GM19372 (cell line): Measurements from ENCODE around the gene INVS.
"Not testable (repeated sequence)": the region's sequence is repeated elsewhere in the genome, so short reads cannot be mapped to it uniquely, and the experiment has no call there.

Experiments used
- ATAC-seq: cut with Tn5 transposase; IDR thresholded peaks from one replicate; pipeline ENCODE4 v1.9.1; 2021; ENCODE audit warnings: mild to moderate bottlenecking, low read depth, moderate library complexity; ENCODE audit not compliant: unreplicated experiment

Gene INVS

GRCh38 chr9:100112677-100113336 is 13.8 kb downstream of the INVS start:
- no peak for ATAC-seq

GRCh38 chr9:100117316-100117715 is 18.3 kb downstream of the INVS start:
- no peak for ATAC-seq

GRCh38 chr9:100120286-100120685 is 21.2 kb downstream of the INVS start:
- ATAC-seq, result no peak

- ATAC-seq, result no peak
These were observed 26.2 kb downstream of the INVS start for GRCh38 chr9:100125236-100125635.

- no peak for ATAC-seq
These were observed 26.9 kb downstream of the INVS start for GRCh38 chr9:100125910-100126309.

GRCh38 chr9:100126423-100126822 is 27.4 kb downstream of the INVS start:
- ATAC-seq, result no peak

- no peak for ATAC-seq
These were observed 30.7 kb downstream of the INVS start for GRCh38 chr9:100129772-100130171.

GRCh38 chr9:100131216-100131615 is 32.2 kb downstream of the INVS start:
- ATAC-seq, result no peak

GRCh38 chr9:100131875-100132430 is 32.9 kb downstream of the INVS start:
- no peak for ATAC-seq

- ATAC-seq, result no peak
These were observed 35.7 kb downstream of the INVS start for GRCh38 chr9:100134731-100135130.

- not testable (repeated sequence) for ATAC-seq
These were observed 37.8 kb downstream of the INVS start for GRCh38 chr9:100136799-100137198.

GRCh38 chr9:100140303-100140702 is 41.3 kb downstream of the INVS start:
- not testable (repeated sequence) for ATAC-seq

- not testable (repeated sequence) for ATAC-seq
These were observed 42.8 kb downstream of the INVS start for GRCh38 chr9:100141862-100142261.

- ATAC-seq, result not testable (repeated sequence)
These were observed 46.3 kb downstream of the INVS start for GRCh38 chr9:100145167-100145934.

- not testable (repeated sequence) for ATAC-seq
These were observed 46.9 kb downstream of the INVS start for GRCh38 chr9:100145976-100146375.

GRCh38 chr9:100150214-100150613 is 51.2 kb downstream of the INVS start:
- no peak for ATAC-seq

GRCh38 chr9:100160021-100160420 is 61.0 kb downstream of the INVS start:
- no peak for ATAC-seq

GRCh38 chr9:100167176-100167575 is 68.1 kb downstream of the INVS start:
- no peak for ATAC-seq

- ATAC-seq, result no peak
These were observed 69.0 kb downstream of the INVS start for GRCh38 chr9:100167915-100168654.

GRCh38 chr9:100170085-100170484 is 71.0 kb downstream of the INVS start:
- ATAC-seq, result no peak

GRCh38 chr9:100170556-100170955 is 71.5 kb downstream of the INVS start:
- ATAC-seq, result no peak
